PC-9 (cell line): ENCODE results near the gene CRADD. TPM values are rescaled to one million over a fixed set of nuclear protein-coding genes. Genes with fewer than 3 reads are reported as not detected.

Source experiments
- BruUV-seq: library from RNA; stranded (reverse); fragments of 400-500 nt; replicated peaks from 2 replicates; lab custom pipeline; 2021; lab: Mats Ljungman, UMichigan
- CTCF ChIA-PET: fragments of 300-600 bp; sonication (Branson Sonifier 250); formaldehyde crosslinking; loops from one replicate; lab custom pipeline; 2022; ENCODE audit warnings: antibody characterized with exemption; lab: Charles Lee
- POLR2A ChIA-PET: fragments of 300-600 bp; sonication (Branson Sonifier 250); formaldehyde crosslinking; loops from one replicate; lab custom pipeline; 2022; ENCODE audit warnings: antibody characterized with exemption; ENCODE audit not compliant: unreplicated experiment; lab: Charles Lee
- DNase-seq, 2 experiments: peaks; one replicate each; pipeline versions ENCODE4 v3.0.0 to v3.0.0-alpha.2; 2015 to 2022; ENCODE audit warnings: mixed read lengths in 1 of 2
- H2AFZ ChIP-seq: fragments of 200-600 bp; sonication (generic); 2 replicates; pipeline ENCODE4 v1.8.1; 2017; ENCODE audit warnings: antibody characterized with exemption
- H3F3A ChIP-seq: fragments of 200-600 bp; sonication (generic); 2 replicates; pipeline ENCODE4 v1.8.1; 2017; ENCODE audit warnings: antibody characterized with exemption, mild to moderate bottlenecking, low read depth; ENCODE audit not compliant: insufficient read depth
- H3K27ac ChIP-seq: fragments of 200-600 bp; sonication (generic); 2 replicates; pipeline ENCODE4 v1.6.1; 2016; ENCODE audit warnings: mixed run types
- H3K27me3 ChIP-seq: fragments of 200-600 bp; sonication (generic); 2 replicates; pipeline ENCODE4 v1.6.1; 2016; ENCODE audit warnings: low read depth, mixed run types; ENCODE audit not compliant: insufficient read depth
- H3K36me3 ChIP-seq: fragments of 200-600 bp; sonication (generic); 2 replicates; pipeline ENCODE4 v1.6.1; 2016; ENCODE audit warnings: low read depth, mixed run types
- H3K4me1 ChIP-seq: fragments of 200-600 bp; sonication (generic); replicated peaks from 2 replicates; pipeline ENCODE4 v1.6.1; 2016; ENCODE audit warnings: mixed run types; ENCODE audit not compliant: insufficient read depth
- H3K4me2 ChIP-seq: fragments of 200-600 bp; sonication (generic); 2 replicates; pipeline ENCODE4 v1.6.1; 2017; ENCODE audit warnings: mixed run types
- H3K4me3 ChIP-seq: fragments of 200-600 bp; sonication (generic); 2 replicates; pipeline ENCODE4 v1.6.1; 2016; ENCODE audit warnings: mixed run types
- H3K79me2 ChIP-seq: fragments of 200-600 bp; sonication (generic); 2 replicates; pipeline ENCODE4 v1.6.1; 2017; ENCODE audit warnings: low read depth, mixed run types
- H3K9me2 ChIP-seq: fragments of 200-600 bp; sonication (generic); 2 replicates; pipeline ENCODE4 v1.8.1; 2017; ENCODE audit warnings: mild to moderate bottlenecking; ENCODE audit not compliant: insufficient read depth
- H3K9me3 ChIP-seq: fragments of 200-600 bp; sonication (generic); 2 replicates; pipeline ENCODE4 v1.8.1; 2016; ENCODE audit warnings: low read depth; ENCODE audit not compliant: insufficient read depth
- H4K20me1 ChIP-seq: fragments of 200-600 bp; sonication (generic); 2 replicates; pipeline ENCODE4 v1.8.1; 2017; ENCODE audit not compliant: insufficient read depth
- EZH2 ChIP-seq: fragments of 200-600 bp; sonication (generic); IDR thresholded peaks from 2 replicates; pipeline ENCODE4 v1.8.0; 2017; ENCODE audit warnings: antibody characterized with exemption, low read depth
- intact Hi-C: fragments of 100-400 bp; cut with micrococcal nuclease; formaldehyde crosslinking; loops from one replicate; pipeline ENCODE4 v1.10.0; 2022; ENCODE audit not compliant: unreplicated experiment
- total RNA-seq: library from RNA; stranded (reverse); gene quantifications from 2 replicates; pipeline ENCODE4 v1.2.3, GENCODE V29; 2021
- TF ChIP-seq, protein P1 (sequence below): fragments of 200-600 bp; sonication (generic); conservative IDR thresholded peaks from 2 replicates; pipeline ENCODE4 v1.6.1; 2017; ENCODE audit warnings: mixed run types, antibody characterized with exemption, mild to moderate bottlenecking, moderate library complexity

Gene CRADD
- total RNA-seq, 1 experiment from 2014 or later: 7.6 TPM

DNA sequence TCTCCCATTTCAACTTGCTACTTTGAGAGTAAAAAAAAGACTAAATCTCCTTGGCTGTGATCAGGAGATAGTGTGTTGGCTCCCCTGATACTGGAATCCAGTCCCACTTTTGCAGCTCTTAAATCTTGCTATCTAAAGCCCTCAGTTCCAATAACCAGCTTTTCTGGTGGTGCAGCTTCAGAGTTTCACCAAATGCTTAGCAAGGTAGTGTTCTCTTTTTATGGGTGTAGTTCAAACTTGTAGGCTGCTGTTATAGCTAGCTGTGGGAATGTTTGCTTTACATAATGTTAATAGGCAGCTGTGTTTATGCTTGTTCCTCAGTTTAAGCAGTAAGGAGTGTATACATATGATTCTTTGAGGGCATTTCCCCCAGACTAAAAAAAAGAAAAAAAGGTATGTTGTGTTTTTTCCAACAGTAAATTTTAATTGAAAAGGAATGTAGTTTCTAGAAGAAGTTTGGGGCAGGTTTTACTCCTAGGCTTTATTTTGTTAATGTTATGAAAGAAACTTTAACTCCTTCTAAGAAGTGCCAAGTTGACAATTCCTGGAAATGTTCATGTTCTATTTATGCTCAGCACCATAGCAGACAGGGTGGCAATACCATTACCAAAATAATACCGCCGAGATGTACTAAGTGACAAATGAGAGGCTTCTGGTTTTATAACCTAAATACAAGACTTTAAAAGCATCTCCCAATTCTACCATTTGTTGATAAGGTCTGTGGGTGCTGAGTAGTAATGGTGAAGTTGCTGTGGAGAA lies 12.1 kb downstream of the CRADD start:
- 0 out of 2 replicates have a peak, but pooled peaks cover 7% of the 10 kb centered on the region for H3K4me1 ChIP-seq
- ChIA-PET CTCF (no interaction called here), POLR2A (no interaction called here)
- no peak overlapping the region for H3K4me3 ChIP-seq
- no TSS peak for BruUV-seq
- H3K9me3 ChIP-seq: no peaks in the 10 kb centered on the region
- H3K27me3 ChIP-seq: no peaks in the 10 kb centered on the region
- H2AFZ ChIP-seq: no peak overlapping the region
- TF ChIP-seq, protein P1, sequence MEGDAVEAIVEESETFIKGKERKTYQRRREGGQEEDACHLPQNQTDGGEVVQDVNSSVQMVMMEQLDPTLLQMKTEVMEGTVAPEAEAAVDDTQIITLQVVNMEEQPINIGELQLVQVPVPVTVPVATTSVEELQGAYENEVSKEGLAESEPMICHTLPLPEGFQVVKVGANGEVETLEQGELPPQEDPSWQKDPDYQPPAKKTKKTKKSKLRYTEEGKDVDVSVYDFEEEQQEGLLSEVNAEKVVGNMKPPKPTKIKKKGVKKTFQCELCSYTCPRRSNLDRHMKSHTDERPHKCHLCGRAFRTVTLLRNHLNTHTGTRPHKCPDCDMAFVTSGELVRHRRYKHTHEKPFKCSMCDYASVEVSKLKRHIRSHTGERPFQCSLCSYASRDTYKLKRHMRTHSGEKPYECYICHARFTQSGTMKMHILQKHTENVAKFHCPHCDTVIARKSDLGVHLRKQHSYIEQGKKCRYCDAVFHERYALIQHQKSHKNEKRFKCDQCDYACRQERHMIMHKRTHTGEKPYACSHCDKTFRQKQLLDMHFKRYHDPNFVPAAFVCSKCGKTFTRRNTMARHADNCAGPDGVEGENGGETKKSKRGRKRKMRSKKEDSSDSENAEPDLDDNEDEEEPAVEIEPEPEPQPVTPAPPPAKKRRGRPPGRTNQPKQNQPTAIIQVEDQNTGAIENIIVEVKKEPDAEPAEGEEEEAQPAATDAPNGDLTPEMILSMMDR: no peak
- TF ChIP-seq EZH2: no peak
- no peaks in the 10 kb centered on the region for H3K36me3 ChIP-seq
- H4K20me1 ChIP-seq: no peaks in the 10 kb centered on the region; the same call in 1 of the 2 replicates
- H3K79me2 ChIP-seq: no peaks in the 10 kb centered on the region
- H3K4me2 ChIP-seq: no peak overlapping the region
- DNase-seq: peak in 1 of 2 experiments; percentile 62
- H3F3A ChIP-seq: no peaks in the 10 kb centered on the region
- no peak overlapping the region for H3K27ac ChIP-seq
- no peaks in the 10 kb centered on the region for H3K9me2 ChIP-seq
- intact Hi-C loops: no loop called here

DNA sequence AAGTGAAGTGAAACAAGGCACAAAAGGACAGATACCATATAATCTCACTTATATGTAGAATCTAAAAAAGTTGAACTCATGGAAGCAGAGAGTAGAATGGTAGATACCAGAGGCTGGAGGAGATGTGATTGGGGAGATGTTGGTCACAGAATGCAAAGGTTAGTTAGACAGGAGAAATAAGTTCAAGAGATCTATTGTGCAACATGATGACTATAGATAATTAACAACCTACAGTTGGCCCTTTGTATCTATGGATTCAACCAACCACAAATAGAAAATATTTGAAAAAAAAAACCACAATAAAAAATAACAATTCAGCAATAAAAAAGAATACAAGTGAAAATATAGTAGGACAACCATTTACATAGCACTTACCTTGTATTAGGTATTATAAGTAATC lies 19.3 kb downstream of the CRADD start:
- Histone ChIP-seq H4K20me1 (no peaks in the 10 kb centered on the region; the same call in 1 of the 2 replicates), H3K9me2 (no peaks in the 10 kb centered on the region), H3K79me2 (no peaks in the 10 kb centered on the region), H3K36me3 (no peaks in the 10 kb centered on the region), H3K27me3 (no peaks in the 10 kb centered on the region), H3F3A (no peaks in the 10 kb centered on the region), H3K4me3 (no peak overlapping the region), H3K4me1 (peaks cover 4% of the 10 kb centered on the region; the same call in 1 of the 2 replicates), H3K4me2 (no peak overlapping the region), H3K9me3 (no peaks in the 10 kb centered on the region), H3K27ac (no peak overlapping the region), H2AFZ (no peak overlapping the region)
- intact Hi-C loops: no loop called here
- ChIA-PET POLR2A (interaction anchor here (0.5 kb wide), 1 partner anchor 45 kb away, joined by 3 read pairs; no protein-coding TSS in a partner anchor), CTCF (no interaction called here)
- no TSS peak for BruUV-seq
- TF ChIP-seq, protein P1: no peak
- TF ChIP-seq EZH2: no peak
- no peak for DNase-seq

DNA sequence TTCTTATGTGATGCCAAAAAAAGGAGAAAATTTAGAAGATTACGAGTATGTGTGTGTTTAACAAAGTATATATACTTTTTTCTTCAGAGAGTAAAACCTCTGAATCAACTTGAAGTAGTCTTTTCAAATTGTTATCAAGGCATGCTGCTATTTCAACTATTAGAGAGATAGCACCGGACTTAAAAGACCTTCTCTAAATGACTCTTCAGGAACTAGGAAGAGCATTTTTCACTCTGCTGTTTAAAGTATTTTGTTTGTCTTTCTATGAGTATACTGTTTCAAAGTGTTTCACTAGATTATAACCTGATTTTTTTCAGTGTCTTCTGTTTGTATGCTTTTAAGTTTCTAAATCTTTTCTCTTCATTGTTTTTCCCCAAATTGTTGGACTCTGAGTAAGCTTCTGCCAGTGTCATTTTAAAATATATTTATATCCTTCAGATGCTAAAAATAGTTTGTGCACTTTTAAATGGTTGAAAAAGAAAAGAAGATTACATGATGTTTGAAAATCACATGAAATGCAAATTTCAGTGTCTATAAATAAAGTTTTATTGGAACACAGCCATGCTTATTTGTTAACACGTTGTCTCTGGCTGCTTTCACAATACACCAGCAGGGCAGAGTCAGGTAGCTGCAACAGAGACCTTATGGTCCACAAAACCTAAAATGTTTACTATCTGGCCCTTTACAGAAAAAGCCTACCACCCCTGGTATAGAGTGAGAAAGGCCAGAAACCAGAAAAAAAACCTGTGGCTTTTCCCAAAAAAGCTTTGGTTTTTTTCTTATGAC lies 21.3 kb downstream of the CRADD start:
- CTCF ChIA-PET: interaction anchor here (0.6 kb wide), 1 partner anchor 281 kb away, joined by 12 read pairs; no protein-coding TSS in a partner anchor
- H3K4me2 ChIP-seq: no peak overlapping the region
- TF ChIP-seq, protein P1: no peak
- H3K79me2 ChIP-seq: no peaks in the 10 kb centered on the region
- BruUV-seq: no TSS peak
- 0 out of 2 replicates have a peak overlapping the region, but pooled peaks have one; percentile 18 for H3K27ac ChIP-seq
- intact Hi-C loops: no loop called here
- no peak for DNase-seq
- H2AFZ ChIP-seq: no peak overlapping the region
- no peak overlapping the region for H3K4me3 ChIP-seq
- H3K4me1 ChIP-seq: peaks cover 11% of the 10 kb centered on the region; the same call in 1 of the 2 replicates
- no peaks in the 10 kb centered on the region for H3K9me3 ChIP-seq
- no peaks in the 10 kb centered on the region for H4K20me1 ChIP-seq
- no peaks in the 10 kb centered on the region for H3K27me3 ChIP-seq
- H3K9me2 ChIP-seq: no peaks in the 10 kb centered on the region
- POLR2A ChIA-PET: no interaction called here
- 0 out of 2 replicates have a peak, but pooled peaks cover 4% of the 10 kb centered on the region for H3F3A ChIP-seq
- no peaks in the 10 kb centered on the region for H3K36me3 ChIP-seq
